Measurements from ENCODE around the gene COX8C.
A peak's percentile ranks its signal among the peaks of the same experiment; 100 is the strongest.
"Not testable (repeated sequence)": the region's sequence is repeated elsewhere in the genome, so short reads cannot be mapped to it uniquely, and the experiment has no call there.

Gene COX8C

GRCh38 chr14:93322929-93323599 lies 23.9 kb upstream of the COX8C start:
- no peak for DNase-seq

GRCh38 chr14:93323600-93324174 lies 23.3 kb upstream of the COX8C start:
- DNase-seq, result no peak

GRCh38 chr14:93326196-93326595 lies 20.8 kb upstream of the COX8C start:
- no peak for DNase-seq

GRCh38 chr14:93328546-93328945 lies 18.4 kb upstream of the COX8C start:
- DNase-seq, result no peak

- DNase-seq, result no peak
Observed at GRCh38 chr14:93329965-93330608, 16.9 kb upstream of the COX8C start.

GRCh38 chr14:93330609-93331000 lies 16.4 kb upstream of the COX8C start:
- no peak for DNase-seq

- no peak for DNase-seq
Observed at GRCh38 chr14:93331002-93331727, 15.8 kb upstream of the COX8C start.

GRCh38 chr14:93331728-93332396 lies 15.1 kb upstream of the COX8C start:
- no peak for DNase-seq

- peak; percentile 34 for DNase-seq
Observed at GRCh38 chr14:93332397-93332852, 14.6 kb upstream of the COX8C start.

- DNase-seq, result peak; percentile 94
Observed at GRCh38 chr14:93332853-93333630, 13.9 kb upstream of the COX8C start, which contains the start of gene BTBD7. Gene BTBD7 (minus strand): TSS chr14:93333036. CDS start chr14:93296051, 36,985 bp downstream.

- no peak for DNase-seq
Observed at GRCh38 chr14:93333631-93334103, 13.3 kb upstream of the COX8C start.

GRCh38 chr14:93337143-93337753 lies 9.7 kb upstream of the COX8C start:
- no peak for DNase-seq

GRCh38 chr14:93337884-93338283 lies 9.1 kb upstream of the COX8C start:
- DNase-seq, result no peak

GRCh38 chr14:93343266-93343665 lies 3.7 kb upstream of the COX8C start:
- no peak for DNase-seq

- DNase-seq, result no peak
Observed at GRCh38 chr14:93343797-93344196, 3.2 kb upstream of the COX8C start.

GRCh38 chr14:93347850-93348249 lies 868 bp downstream of the COX8C start:
- DNase-seq, result no peak

- no peak for DNase-seq
Observed at GRCh38 chr14:93348292-93348691, 1.3 kb downstream of the COX8C start.

GRCh38 chr14:93354873-93355272 lies 7.9 kb downstream of the COX8C start:
- not testable (repeated sequence) for DNase-seq

- no peak for DNase-seq
Observed at GRCh38 chr14:93368996-93369712, 22.2 kb downstream of the COX8C start.

- no peak for DNase-seq
Observed at GRCh38 chr14:93369713-93370266, 22.8 kb downstream of the COX8C start.
